Loucy (cell line): Measurements from ENCODE around the gene FOXA2.

Experiments
- CTCF ChIP-seq: fragments of 200-600 bp; sonication (generic); conservative IDR thresholded peaks from 2 replicates; pipeline ENCODE4 v1.5.1; 2014; ENCODE audit warnings: mild to moderate bottlenecking, antibody characterized with exemption, low read length
- EZH2phosphoT487 ChIP-seq: fragments of 200-600 bp; IDR thresholded peaks from 2 replicates; pipeline ENCODE4 v1.6.1; 2018; ENCODE audit warnings: antibody characterized with exemption, mild to moderate bottlenecking, moderate library complexity, borderline replicate concordance

GRCh38 chr20:22577515-22578220 lies 6.7 kb downstream of the FOXA2 start:
- TF ChIP-seq CTCF (no peak), EZH2phosphoT487 (no peak)
